ENCODE results near the gene CLSTN2. TPM values are rescaled to one million over a fixed set of nuclear protein-coding genes. Genes with fewer than 3 reads are reported as not detected.
A peak's percentile ranks its signal among the peaks of the same experiment; 100 is the strongest.

The CLSTN2 gene
- total RNA-seq, 1 donor from 2014 or later = 143 TPM

DNA sequence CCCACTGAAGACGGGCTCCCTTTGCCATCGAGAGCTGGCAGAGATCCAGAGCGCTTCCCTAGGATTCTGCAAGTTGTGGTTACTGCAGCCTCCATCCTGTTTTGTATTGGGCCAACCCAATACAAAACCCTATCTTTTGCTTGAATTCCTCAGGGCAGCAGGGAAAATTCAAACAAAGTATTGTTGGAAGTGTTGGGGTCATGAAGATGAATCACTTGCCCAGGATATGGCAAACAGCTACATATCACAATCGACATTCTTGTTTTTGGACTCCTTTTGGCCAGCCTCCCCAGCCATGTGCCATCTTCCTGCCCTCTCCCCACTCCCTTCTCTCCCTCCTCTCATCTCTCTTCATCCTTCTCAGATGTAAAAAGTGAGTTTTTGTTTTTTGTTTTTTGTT is 642.9 kb downstream of the CLSTN2 start:
- no peaks in the 10 kb centered on the region for H3K9me3 Mint-ChIP-seq (ENCODE audit: unreplicated experiment)
- no peaks in the 10 kb centered on the region for H3K27me3 Mint-ChIP-seq (ENCODE audit: unreplicated experiment)
- H3K36me3 Mint-ChIP-seq (ENCODE audit: unreplicated experiment) = peaks cover 1% of the 10 kb centered on the region
- H3K27ac Mint-ChIP-seq (ENCODE audit: unreplicated experiment) = no peak overlapping the region
- no peak for DNase-seq (ENCODE audit: extremely low spot score, unreplicated experiment)
- no peak overlapping the region for H3K4me3 Mint-ChIP-seq (ENCODE audit: unreplicated experiment)
- TF ChIP-seq, protein P1, sequence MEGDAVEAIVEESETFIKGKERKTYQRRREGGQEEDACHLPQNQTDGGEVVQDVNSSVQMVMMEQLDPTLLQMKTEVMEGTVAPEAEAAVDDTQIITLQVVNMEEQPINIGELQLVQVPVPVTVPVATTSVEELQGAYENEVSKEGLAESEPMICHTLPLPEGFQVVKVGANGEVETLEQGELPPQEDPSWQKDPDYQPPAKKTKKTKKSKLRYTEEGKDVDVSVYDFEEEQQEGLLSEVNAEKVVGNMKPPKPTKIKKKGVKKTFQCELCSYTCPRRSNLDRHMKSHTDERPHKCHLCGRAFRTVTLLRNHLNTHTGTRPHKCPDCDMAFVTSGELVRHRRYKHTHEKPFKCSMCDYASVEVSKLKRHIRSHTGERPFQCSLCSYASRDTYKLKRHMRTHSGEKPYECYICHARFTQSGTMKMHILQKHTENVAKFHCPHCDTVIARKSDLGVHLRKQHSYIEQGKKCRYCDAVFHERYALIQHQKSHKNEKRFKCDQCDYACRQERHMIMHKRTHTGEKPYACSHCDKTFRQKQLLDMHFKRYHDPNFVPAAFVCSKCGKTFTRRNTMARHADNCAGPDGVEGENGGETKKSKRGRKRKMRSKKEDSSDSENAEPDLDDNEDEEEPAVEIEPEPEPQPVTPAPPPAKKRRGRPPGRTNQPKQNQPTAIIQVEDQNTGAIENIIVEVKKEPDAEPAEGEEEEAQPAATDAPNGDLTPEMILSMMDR (IDR thresholded peaks at IDR 0.05) = no peak
- peaks cover 7% of the 10 kb centered on the region for H3K4me1 Mint-ChIP-seq (ENCODE audit: unreplicated experiment)

DNA sequence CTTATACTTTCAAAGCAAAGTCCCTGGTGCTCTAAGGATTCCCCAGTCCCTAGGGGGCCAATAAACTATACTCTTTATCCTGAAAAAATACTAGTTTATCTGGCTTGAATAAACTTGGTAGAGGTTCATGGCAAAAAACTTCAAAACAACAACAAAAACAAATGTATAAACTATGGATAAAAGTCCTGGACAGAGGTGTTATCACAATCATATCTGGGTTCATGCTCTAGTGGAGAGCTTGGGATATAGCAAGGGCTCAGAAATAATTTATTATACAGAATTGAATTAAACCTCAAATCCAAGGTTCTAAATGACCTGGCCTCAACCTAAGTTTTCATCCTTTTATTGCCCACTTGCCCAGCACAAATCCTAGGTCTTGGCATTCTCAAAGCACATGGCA is 644.3 kb downstream of the CLSTN2 start:
- H3K27ac Mint-ChIP-seq (ENCODE audit: unreplicated experiment) = no peak overlapping the region
- no peak overlapping the region for H3K4me3 Mint-ChIP-seq (ENCODE audit: unreplicated experiment)
- H3K27me3 Mint-ChIP-seq (ENCODE audit: unreplicated experiment) = no peaks in the 10 kb centered on the region
- peaks cover 6% of the 10 kb centered on the region for H3K4me1 Mint-ChIP-seq (ENCODE audit: unreplicated experiment)
- no peaks in the 10 kb centered on the region for H3K36me3 Mint-ChIP-seq (ENCODE audit: unreplicated experiment)
- TF ChIP-seq, protein P1 (IDR thresholded peaks at IDR 0.05) = no peak
- DNase-seq (ENCODE audit: extremely low spot score, unreplicated experiment) = no peak
- no peaks in the 10 kb centered on the region for H3K9me3 Mint-ChIP-seq (ENCODE audit: unreplicated experiment)

DNA sequence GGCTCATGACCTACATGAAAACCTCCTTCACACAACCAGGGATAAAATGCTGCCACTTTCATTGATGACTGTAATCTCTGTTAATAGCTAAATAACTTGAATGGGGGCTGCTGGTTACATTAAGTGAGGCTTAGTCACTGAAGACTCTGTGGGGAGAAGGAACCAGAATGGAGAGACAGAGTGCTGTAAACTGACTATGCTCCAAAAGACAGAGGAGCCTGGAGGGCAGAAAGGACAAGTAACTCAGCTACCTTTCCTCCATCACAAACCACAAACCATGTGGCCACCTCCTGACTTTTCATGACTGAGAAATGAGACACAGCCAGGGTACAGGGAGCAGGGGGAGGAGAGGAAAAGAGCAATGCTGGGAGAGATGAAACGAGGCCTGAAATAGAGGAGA is 645.8 kb downstream of the CLSTN2 start:
- no peaks in the 10 kb centered on the region for H3K36me3 Mint-ChIP-seq (ENCODE audit: unreplicated experiment)
- H3K9me3 Mint-ChIP-seq (ENCODE audit: unreplicated experiment) = no peaks in the 10 kb centered on the region
- H3K4me3 Mint-ChIP-seq (ENCODE audit: unreplicated experiment) = no peak overlapping the region
- peaks cover 8% of the 10 kb centered on the region for H3K4me1 Mint-ChIP-seq (ENCODE audit: unreplicated experiment)
- TF ChIP-seq, protein P1 (IDR thresholded peaks at IDR 0.05) = no peak
- H3K27ac Mint-ChIP-seq (ENCODE audit: unreplicated experiment) = peak overlapping the region; percentile 23
- no peak for DNase-seq (ENCODE audit: extremely low spot score, unreplicated experiment)
- no peaks in the 10 kb centered on the region for H3K27me3 Mint-ChIP-seq (ENCODE audit: unreplicated experiment)

DNA sequence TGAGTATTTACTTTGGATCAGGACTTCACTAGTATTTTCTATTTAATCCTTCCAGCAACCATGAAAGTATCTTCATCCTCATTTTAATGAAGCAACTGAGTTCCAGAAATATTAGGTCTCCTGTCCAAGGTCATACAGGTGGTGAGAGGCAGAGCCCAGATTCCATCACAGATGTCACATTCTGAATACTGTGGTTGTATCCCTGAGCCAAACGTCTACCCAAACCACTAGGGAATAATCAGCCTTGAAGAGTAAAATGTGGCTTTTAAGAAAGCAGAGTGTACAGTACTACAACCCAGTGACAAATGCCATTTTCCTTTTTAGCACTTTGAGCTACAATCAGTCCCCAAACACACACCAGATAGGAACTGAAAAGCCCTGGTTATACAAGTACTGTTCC is 649.6 kb downstream of the CLSTN2 start:
- TF ChIP-seq, protein P1 (IDR thresholded peaks at IDR 0.05) = no peak
- no peak overlapping the region for H3K4me3 Mint-ChIP-seq (ENCODE audit: unreplicated experiment)
- H3K27ac Mint-ChIP-seq (ENCODE audit: unreplicated experiment) = no peak overlapping the region

DNA sequence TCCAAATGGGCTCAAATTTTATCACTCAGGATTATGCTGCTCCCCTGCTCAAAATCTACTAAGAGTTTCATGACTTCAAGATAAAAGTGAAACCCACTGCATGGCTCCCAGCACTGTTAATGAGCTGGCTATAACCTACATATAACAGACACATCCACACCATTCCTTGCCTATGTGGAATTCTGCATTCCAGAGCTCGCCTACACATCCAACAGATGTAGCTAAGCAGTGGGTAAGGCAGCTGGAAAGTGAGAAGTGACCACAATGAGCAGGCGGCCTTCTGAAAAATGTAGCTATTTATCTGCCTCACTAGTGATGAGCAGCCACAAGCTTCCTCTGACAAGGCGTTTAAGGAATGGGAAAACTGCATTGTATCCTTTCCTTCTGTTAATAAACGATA is 650.8 kb downstream of the CLSTN2 start:
- Mint-ChIP-seq H3K36me3 (ENCODE audit: unreplicated experiment) (no peaks in the 10 kb centered on the region), H3K4me3 (ENCODE audit: unreplicated experiment) (no peak overlapping the region), H3K27me3 (ENCODE audit: unreplicated experiment) (no peaks in the 10 kb centered on the region), H3K4me1 (ENCODE audit: unreplicated experiment) (peaks cover 37% of the 10 kb centered on the region), H3K9me3 (ENCODE audit: unreplicated experiment) (no peaks in the 10 kb centered on the region), H3K27ac (ENCODE audit: unreplicated experiment) (peak overlapping the region; percentile 5)
- TF ChIP-seq, protein P1 (IDR thresholded peaks at IDR 0.05) = no peak
- no peak for DNase-seq (ENCODE audit: extremely low spot score, unreplicated experiment)

More for the DNA sequence above, 649.6 kb downstream of the CLSTN2 start:
- no peak for DNase-seq (ENCODE audit: extremely low spot score, unreplicated experiment)
- H3K27me3 Mint-ChIP-seq (ENCODE audit: unreplicated experiment) = no peaks in the 10 kb centered on the region
- peaks cover 33% of the 10 kb centered on the region for H3K4me1 Mint-ChIP-seq (ENCODE audit: unreplicated experiment)
- H3K36me3 Mint-ChIP-seq (ENCODE audit: unreplicated experiment) = no peaks in the 10 kb centered on the region
- H3K9me3 Mint-ChIP-seq (ENCODE audit: unreplicated experiment) = no peaks in the 10 kb centered on the region

Data from osteocyte (in vitro differentiated cells).